Ecto neural progenitor cell (in vitro differentiated cells): Measurements from ENCODE around the gene PRR12.

Experiments used
- DNase-seq: peaks from one replicate; pipeline ENCODE4 v3.0.0-alpha.2; 2018; ENCODE audit warnings: low spot score

The PRR12 gene

GRCh38 chr19:49560358-49560900 lies 30.6 kb upstream of the PRR12 start:
- no peak for DNase-seq

GRCh38 chr19:49564616-49565045 lies 26.4 kb upstream of the PRR12 start:
- no peak for DNase-seq

DNA sequence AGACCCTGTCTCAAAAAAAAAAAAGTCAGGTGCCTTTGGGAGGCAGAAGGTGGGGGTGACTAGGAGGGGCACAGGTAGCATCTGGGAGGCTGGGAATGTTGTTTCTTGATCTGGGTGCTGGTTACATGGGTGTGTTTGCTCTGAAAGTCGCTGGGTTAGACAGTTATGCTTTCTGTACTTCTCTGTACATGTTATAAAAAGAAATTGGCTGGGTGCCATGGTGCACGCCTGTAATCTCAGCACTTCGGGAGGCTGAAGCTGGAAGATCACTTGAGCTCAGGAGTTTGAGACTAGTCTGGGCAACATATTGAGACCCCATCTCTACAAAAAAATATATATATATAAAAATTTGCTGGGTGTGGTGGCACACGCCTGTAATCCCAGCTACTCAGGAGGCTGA lies 25.7 kb upstream of the PRR12 start:
- DNase-seq, result no peak

DNA sequence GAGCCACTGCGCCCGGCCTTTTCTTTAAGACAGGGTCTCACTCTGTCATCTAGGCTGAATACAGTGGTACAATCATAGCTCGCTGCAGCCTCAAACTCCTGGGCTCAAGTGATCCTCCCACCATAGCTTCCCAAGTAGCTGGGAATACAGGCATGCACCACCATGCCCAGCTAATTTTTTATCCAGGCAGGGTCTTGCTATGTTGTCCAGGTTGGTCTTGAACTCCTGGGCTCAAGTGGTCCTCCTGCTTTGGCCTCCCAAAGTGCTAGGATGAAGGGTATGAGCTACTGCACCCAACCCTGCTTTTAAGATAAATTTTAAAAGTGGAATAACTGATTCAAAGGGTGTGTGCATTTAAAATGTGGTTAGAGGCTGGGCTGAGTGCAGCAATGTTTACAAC lies 24.7 kb upstream of the PRR12 start:
- DNase-seq, result no peak

GRCh38 chr19:49567861-49568441 lies 23.0 kb upstream of the PRR12 start:
- DNase-seq, result no peak

DNA sequence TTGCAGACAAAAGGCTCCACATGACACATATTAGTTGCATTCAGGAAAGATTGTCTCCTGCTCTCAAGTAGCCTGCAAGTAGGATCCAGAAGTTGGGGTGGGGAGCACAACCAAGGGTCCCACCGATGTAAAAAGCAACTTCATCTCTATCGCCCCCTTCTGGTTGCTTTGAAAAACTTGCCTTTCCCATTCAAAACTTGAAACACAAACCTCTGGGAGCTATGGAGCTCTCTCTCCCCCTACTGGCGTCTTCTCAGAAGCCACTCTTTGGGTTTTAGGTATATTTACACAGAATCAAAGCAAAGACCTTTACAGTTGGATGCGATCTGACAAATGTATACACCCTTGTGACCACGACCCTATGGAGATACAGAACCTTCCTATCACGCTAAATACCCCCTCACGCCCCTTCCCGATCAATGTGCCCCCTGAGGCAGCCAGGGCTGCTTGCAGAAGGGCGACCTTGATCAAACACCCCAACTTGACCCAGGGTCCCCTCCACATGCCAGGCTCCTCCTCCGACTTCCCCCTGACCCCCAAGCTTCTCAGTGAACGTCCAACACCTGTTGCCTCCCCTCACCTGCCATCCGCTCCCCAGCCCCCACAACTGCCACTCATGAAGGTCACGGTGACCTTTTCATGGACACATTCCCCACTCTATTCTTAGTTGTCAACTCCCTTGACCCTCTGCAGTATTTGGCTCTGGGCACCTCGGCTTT lies 20.7 kb upstream of the PRR12 start:
- peak; percentile 61 for DNase-seq

- no peak for DNase-seq
Measured at GRCh38 chr19:49570997-49571676, 19.8 kb upstream of the PRR12 start.

DNA sequence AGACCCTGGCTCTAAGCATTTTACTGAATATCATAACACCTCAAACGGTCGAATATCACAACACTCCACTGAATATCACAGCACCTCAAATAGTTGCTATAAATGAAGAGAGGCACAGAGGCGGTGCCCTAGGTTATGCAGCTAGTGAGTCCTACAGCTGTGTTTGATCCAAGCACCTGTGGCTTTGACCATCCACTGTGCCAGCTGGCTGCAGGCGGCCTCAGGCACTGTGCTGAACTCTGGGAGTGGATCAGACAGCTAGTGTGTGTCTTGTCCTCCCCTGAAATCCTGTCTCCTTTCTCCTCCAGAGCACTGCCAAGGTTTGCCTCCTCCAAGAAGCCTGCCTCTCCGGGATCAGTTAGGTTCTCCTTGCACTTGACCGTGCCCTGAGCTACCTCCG lies 18.0 kb upstream of the PRR12 start:
- DNase-seq, result no peak

- DNase-seq, result no peak
Measured at GRCh38 chr19:49573425-49573824, 17.6 kb upstream of the PRR12 start.

- DNase-seq, result no peak
Measured at GRCh38 chr19:49574206-49574755, 16.7 kb upstream of the PRR12 start.

GRCh38 chr19:49579193-49579592 lies 11.8 kb upstream of the PRR12 start:
- DNase-seq, result no peak

GRCh38 chr19:49579947-49580263 lies 11.1 kb upstream of the PRR12 start:
- no peak for DNase-seq

DNA sequence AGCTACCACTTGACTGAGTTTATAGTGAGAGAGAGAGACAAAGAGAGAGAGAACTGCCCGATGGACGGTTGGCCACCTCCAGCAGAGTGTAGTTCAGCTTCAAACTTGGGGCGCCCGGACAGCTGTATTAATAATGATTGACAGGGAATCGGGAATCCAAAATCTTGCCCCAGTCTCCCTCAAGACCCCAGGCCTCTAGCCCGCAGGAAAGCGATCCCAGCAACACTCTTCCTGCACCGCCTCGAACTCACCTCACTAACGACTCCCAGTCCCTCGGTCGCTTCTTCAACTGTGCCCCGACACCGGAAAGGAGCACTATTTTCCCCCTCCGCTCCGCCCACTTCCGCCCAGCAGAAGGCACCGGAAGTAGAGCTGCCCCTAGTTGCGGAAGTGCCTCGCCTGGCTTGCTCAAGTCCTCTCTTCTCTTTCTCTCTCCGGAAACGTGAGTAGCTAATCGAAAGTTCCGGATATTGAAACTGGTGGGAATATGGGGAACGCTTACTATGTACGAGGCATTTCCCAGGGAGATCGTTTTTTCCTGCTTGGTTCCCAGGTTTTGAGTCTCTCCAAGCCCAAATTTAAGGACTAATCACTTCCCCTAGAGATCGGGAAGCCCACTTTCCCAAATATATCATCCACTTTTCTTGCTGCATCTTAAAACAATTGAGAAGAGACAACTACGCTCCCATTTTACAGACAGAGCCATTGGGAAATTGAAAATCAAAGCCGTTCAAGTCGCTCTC lies 10.5 kb upstream of the PRR12 start, which contains the start of gene NOSIP:
NOSIP (minus strand) TSS at position 293 of the 743 bp plus-strand sequence. CDS start 19,865 bp downstream, outside the sequence.
- peak; percentile 95 for DNase-seq

GRCh38 chr19:49581007-49581508 lies 9.9 kb upstream of the PRR12 start, which contains the start of gene PRRG2:
PRRG2 (plus strand) TSS chr19:49581316; CDS start chr19:49583220, 1,904 bp downstream.
- no peak for DNase-seq

GRCh38 chr19:49583239-49583638 lies 7.7 kb upstream of the PRR12 start:
- DNase-seq, result no peak

GRCh38 chr19:49585023-49585422 lies 6.0 kb upstream of the PRR12 start:
- DNase-seq, result peak; percentile 72

DNA sequence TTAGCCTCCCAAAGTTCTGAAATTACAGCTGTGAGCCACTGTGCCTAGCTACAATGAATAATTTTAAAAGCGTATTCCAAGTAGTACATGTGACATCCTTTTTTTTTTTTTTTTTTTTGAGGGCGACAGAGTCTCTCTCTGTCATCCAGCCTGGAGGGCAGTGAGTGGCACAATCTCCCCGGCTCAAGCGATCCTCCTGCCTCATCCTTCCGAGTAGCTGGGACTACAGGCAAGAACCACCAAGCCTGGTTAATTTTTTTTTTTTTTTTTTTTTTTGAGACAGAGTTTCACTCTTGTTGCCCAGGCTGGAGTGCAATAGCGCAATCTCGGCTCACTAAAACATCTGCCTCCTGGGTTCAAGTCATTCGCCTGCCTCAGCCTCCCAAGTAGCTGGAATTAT lies 3.8 kb upstream of the PRR12 start:
- DNase-seq, result no peak

DNA sequence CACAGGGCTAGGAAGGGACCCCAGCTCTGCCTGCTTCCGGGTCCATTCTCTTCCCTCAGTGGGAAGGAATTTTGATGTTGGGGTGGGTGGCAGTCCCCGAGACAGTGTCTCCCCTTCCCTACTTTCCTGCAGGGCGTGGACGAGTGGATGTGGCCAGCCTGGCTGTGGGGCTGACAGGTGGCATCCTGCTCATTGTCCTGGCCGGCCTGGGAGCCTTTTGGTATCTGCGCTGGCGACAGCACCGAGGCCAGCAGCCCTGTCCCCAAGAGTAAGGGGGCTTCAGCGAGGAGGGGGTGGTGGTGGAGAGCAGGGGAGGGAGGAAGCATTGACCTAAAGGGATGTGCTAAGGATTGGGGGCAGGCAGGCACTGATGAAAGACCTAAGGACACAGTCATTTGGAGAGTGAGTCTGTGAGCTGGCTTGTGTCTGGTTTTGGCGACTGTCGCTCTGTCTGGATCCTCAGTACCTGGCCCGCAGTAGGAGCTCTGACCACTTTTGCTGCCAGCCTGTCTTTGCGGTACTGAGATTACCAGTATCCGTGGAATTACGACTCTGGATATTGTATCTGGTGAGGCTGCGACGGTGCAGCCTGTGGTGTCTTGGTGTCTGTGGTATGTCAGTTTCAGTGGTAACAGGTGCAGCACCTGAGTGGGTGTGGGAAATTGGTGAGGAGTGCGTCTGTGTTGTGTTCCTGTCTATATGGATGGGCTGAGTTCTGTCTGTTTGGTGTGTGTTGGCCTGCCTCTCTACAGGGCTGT lies 2.4 kb upstream of the PRR12 start:
- DNase-seq, result no peak

DNA sequence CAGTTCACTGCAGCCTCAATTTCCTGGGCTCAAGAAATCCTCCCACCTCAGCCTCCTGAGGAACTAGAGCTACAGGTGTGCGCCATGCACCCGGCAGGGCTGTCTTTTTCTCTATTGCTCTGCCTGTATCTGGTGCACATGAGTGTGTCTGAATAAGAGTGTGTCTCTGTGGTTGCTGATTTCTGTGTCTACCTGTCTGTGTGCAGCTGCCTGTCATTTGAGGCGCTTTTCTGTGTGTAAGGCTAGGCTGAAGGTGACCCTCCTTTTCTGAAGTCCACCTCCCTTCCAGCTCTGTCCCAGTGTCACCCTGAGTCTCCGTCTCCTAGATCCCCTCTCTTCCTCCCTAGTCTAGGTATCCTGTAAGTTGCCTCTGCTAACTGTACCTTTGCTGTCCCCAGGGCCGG lies 1.5 kb upstream of the PRR12 start:
- no peak for DNase-seq

DNA sequence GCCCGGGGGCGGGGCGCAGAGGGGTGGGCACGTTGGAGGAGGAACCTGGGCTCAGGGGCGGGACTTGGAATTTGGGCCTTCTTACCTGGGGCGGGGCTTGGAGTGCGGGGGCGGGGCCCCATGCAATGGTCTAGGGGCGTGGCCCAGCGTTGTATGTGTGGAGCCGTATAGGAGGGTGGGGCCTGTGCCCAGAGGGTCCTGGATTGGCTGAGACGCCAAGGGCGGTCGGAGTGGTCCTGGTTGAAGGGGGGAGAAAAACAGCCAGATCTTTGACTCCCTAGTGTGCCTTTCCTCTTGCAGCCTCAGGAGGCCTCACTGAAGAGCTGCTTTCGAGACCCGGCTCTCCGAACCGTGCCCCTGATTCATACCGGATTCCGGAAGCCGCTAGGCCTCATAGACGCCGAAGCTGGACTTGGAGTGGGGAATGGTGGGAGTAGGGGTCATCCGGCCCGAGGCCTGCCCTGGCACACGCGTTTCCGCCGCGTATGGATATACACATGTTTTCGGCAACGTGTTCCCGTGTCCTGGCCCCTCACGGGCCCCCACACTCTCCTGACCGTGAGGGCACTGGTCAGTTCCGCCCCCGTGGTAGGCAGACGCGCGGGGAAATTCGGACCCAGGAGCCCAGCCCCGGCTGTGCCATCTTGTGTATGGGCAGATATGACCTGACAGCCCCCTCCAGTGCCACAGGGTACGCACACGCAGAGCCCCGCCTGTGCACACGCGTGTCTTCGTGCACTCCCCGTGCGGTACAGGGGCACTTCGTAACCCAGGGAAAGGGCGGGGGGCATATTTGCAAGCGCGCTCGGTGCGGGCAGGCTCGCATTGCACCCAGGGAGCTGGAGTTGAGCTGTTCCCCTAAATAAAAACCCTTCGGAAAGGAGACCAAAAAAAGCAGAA lies 661 bp upstream of the PRR12 start:
- peak; percentile 98 for DNase-seq
